ENCODE data around the gene ZBTB38.

DNA sequence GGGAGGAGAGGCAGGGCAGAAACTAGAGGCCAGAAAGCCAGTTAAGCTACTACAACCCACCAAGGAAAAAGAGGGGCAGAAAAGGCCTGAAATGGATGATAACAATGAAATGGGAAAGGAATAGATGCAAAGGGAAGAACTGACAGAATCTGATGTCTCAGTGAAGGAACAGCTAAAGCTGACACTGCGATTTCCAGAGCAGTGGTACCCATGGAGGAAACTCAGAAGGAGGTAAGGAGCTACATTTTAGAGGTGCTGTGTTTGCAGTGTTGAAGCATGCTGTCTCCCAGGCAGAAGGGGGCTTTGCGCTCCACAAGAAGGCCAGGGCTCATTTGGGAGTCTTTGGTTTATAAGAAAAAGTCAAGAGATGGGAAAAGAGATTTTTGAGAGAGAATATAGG lies 38.0 kb downstream of the ZBTB38 start:
- TF ChIP-seq, protein P1, sequence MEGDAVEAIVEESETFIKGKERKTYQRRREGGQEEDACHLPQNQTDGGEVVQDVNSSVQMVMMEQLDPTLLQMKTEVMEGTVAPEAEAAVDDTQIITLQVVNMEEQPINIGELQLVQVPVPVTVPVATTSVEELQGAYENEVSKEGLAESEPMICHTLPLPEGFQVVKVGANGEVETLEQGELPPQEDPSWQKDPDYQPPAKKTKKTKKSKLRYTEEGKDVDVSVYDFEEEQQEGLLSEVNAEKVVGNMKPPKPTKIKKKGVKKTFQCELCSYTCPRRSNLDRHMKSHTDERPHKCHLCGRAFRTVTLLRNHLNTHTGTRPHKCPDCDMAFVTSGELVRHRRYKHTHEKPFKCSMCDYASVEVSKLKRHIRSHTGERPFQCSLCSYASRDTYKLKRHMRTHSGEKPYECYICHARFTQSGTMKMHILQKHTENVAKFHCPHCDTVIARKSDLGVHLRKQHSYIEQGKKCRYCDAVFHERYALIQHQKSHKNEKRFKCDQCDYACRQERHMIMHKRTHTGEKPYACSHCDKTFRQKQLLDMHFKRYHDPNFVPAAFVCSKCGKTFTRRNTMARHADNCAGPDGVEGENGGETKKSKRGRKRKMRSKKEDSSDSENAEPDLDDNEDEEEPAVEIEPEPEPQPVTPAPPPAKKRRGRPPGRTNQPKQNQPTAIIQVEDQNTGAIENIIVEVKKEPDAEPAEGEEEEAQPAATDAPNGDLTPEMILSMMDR (IDR thresholded peaks at IDR 0.05): no peak
- TF ChIP-seq POLR2A (IDR thresholded peaks at IDR 0.05) (no peak), EP300 (IDR thresholded peaks at IDR 0.05) (no peak)

Measured in tibial nerve (tissue), 4 donors.